Measurements from ENCODE around the gene ARL14EP.

DNA sequence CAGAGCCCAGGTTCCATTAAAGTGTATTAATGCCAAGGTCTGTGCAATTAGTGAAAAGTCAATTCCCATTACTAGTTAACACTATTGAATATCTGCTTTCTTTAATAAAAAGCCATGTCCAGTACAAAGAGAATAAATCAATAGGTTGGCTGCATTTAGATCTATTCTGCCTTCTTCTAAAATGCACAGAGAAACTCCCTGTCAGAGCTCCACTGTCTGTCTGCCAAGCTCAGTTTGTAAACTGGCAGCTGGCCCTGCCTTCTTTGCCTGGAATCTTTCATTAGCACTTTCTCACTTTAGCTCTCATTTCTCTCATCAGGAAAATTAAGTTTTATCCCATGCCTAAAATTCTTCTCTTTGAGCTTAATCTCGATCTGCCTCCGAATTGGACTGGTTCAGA is 35.6 kb downstream of the ARL14EP start:
- TF ChIP-seq, protein P1, sequence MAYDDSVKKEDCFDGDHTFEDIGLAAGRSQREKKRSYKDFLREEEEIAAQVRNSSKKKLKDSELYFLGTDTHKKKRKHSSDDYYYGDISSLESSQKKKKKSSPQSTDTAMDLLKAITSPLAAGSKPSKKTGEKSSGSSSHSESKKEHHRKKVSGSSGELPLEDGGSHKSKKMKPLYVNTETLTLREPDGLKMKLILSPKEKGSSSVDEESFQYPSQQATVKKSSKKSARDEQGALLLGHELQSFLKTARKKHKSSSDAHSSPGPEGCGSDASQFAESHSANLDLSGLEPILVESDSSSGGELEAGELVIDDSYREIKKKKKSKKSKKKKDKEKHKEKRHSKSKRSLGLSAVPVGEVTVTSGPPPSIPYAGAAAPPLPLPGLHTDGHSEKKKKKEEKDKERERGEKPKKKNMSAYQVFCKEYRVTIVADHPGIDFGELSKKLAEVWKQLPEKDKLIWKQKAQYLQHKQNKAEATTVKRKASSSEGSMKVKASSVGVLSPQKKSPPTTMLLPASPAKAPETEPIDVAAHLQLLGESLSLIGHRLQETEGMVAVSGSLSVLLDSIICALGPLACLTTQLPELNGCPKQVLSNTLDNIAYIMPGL (CRISPR knock-in tag; IDR thresholded peaks at IDR 0.05) = no peak
- TF ChIP-seq, protein P2, sequence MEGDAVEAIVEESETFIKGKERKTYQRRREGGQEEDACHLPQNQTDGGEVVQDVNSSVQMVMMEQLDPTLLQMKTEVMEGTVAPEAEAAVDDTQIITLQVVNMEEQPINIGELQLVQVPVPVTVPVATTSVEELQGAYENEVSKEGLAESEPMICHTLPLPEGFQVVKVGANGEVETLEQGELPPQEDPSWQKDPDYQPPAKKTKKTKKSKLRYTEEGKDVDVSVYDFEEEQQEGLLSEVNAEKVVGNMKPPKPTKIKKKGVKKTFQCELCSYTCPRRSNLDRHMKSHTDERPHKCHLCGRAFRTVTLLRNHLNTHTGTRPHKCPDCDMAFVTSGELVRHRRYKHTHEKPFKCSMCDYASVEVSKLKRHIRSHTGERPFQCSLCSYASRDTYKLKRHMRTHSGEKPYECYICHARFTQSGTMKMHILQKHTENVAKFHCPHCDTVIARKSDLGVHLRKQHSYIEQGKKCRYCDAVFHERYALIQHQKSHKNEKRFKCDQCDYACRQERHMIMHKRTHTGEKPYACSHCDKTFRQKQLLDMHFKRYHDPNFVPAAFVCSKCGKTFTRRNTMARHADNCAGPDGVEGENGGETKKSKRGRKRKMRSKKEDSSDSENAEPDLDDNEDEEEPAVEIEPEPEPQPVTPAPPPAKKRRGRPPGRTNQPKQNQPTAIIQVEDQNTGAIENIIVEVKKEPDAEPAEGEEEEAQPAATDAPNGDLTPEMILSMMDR (IDR thresholded peaks at IDR 0.05) = no peak
- no peak for TF ChIP-seq SP1 (CRISPR knock-in tag; conservative IDR thresholded peaks at IDR 0.05)
- TF ChIP-seq CREM (CRISPR knock-in tag; IDR thresholded peaks at IDR 0.05) = no peak
- TF ChIP-seq IRF2 (CRISPR knock-in tag; IDR thresholded peaks at IDR 0.05; ENCODE audit: borderline replicate concordance, low read depth) = no peak

Data from WTC11 (cell line).